Measurements from ENCODE around the gene CSMD2.

DNA sequence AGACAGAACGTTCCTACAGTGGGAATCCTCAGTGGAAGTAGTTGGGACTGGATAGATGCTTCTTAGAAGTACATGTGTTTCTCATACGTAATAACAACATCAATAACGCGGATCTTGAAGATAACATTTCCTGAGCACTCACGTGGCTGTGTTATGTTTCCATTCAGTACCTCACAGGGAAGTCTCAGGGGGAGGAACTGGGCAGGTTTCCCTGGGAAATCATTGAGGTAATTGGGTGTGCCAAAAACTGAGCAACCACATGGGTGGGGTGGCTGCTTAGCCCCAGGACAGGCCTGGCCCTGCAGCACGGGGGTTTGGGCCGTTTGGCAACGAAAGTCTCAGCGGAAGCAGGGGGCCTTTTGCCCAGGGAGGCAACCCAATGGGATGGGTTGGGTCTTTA lies 558.8 kb downstream of the CSMD2 start:
- TF ChIP-seq, protein P1, sequence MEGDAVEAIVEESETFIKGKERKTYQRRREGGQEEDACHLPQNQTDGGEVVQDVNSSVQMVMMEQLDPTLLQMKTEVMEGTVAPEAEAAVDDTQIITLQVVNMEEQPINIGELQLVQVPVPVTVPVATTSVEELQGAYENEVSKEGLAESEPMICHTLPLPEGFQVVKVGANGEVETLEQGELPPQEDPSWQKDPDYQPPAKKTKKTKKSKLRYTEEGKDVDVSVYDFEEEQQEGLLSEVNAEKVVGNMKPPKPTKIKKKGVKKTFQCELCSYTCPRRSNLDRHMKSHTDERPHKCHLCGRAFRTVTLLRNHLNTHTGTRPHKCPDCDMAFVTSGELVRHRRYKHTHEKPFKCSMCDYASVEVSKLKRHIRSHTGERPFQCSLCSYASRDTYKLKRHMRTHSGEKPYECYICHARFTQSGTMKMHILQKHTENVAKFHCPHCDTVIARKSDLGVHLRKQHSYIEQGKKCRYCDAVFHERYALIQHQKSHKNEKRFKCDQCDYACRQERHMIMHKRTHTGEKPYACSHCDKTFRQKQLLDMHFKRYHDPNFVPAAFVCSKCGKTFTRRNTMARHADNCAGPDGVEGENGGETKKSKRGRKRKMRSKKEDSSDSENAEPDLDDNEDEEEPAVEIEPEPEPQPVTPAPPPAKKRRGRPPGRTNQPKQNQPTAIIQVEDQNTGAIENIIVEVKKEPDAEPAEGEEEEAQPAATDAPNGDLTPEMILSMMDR (conservative IDR thresholded peaks at IDR 0.05; ENCODE audit: low read length), result no peak
- no peak for TF ChIP-seq EZH2phosphoT487 (IDR thresholded peaks at IDR 0.05; ENCODE audit: borderline replicate concordance)
